ENCODE data around the gene RASSF7.

DNA sequence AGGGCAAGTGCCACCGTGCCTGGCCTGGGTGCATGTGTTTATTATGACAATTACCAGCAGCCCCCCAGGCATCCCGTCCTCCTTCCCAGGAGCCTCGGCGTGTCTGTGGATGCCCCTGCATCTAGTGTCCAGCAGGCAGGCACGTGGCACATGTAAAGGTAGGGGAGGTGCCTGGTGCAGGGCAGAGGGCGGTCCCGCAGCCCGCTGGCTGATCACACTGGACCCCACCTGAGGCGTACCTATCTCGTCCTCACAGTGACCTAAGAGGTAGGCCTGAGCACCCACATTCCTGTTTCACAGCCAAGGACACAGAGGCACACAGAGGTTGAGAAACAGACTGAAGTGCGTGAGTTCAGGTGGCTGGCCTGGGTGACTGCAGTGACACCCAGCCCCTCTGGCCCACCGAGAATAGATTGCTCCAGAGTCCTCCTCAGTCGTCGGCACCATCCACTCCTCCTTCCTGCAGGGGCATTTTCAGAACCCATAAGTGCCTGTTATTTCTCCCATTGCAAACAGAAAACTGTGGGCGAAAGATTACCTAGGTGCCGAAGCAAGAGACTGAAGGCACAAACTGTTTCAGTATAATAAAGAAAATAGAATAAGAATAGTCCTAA is 12.5 kb downstream of the RASSF7 start:
- TF ChIP-seq CTCF (IDR thresholded peaks at IDR 0.05; ENCODE audit: low read length) (no peak), EZH2 (IDR thresholded peaks at IDR 0.05; ENCODE audit: borderline replicate concordance, low read length) (no peak)
